HG03457 (cell line): ENCODE data around the gene NKTR.

ENCODE experiments used
- ATAC-seq: cut with Tn5 transposase; IDR thresholded peaks from one replicate; pipeline ENCODE4 v1.9.1; 2021; ENCODE audit warnings: moderate number of reproducible peaks; ENCODE audit not compliant: unreplicated experiment

Gene NKTR

GRCh38 chr3:42680271-42680670 lies 79.8 kb downstream of the NKTR start:
- no peak for ATAC-seq

GRCh38 chr3:42680806-42681205 lies 80.3 kb downstream of the NKTR start:
- no peak for ATAC-seq

- no peak for ATAC-seq
Measured at GRCh38 chr3:42681361-42682038, 81.0 kb downstream of the NKTR start.

DNA sequence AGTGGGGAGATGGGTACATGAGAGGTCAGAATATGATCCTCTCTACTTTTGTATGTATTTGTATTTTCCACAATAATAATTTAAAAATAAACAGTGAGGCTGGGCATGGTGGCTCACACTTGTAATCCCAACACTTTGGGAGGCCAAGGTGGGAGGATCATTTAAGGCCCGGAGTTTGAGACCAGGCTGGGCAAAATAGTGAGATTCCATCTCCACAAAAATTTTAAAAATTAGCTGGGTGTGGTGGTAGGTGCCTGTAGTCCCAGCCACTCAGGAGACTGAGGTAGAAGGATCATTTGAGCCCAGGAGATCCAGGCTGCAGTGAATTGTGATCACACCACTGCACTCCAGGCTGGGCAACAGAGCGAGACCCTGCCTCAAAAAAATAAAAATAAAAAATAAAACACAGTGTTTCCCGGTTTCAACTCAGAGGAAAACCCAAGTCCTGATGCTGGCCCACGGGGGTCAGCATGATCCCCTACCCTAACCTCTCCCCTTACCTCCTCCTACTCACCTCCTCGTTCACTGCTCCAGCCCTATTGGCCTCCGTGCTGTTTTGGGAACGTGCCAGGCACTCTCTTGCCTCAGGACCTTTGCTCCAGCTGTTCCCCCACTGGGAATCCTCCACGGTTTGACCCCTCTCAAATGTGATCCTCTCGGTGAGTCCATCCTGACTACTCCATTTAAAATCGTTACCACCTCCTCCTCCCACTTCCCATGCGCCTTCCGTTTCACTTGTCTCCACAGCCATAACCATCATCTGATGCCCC lies 82.0 kb downstream of the NKTR start:
- ATAC-seq, result no peak

DNA sequence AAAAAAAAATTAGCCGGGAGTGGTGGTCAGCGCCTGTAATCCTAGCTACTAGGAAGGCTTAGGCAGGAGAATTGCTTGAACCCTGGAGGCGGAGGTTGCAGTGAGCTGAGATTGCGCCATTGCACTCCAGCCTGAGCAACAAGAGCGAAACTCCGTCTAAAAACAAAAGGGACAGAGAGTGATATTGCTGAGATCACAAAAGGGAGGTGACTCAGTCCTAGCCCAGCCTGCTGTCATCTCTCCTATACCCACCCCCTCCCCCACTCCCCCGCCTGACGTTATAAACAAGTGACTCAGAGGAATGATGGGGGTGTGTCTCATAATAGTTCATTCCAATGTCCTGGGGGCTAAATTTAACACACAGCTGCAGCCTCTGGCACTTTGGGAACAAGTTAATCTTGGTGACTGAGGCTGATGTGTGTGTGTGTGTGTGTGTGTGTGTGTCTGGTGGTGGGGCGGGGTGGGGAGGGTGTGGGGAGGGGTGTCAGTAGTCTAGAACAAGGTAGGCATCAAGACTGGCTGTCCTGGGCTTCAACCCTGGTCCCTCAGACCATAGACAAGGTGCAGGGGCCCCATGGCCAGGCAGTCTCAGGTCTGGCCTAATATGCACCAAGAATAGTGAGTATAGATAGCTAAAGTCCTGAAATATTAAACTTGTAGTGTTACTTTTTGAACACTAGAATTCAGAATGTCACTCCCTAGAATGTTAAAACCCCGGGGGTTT lies 83.6 kb downstream of the NKTR start:
- no peak for ATAC-seq

GRCh38 chr3:42684632-42685362 lies 84.3 kb downstream of the NKTR start:
- no peak for ATAC-seq

DNA sequence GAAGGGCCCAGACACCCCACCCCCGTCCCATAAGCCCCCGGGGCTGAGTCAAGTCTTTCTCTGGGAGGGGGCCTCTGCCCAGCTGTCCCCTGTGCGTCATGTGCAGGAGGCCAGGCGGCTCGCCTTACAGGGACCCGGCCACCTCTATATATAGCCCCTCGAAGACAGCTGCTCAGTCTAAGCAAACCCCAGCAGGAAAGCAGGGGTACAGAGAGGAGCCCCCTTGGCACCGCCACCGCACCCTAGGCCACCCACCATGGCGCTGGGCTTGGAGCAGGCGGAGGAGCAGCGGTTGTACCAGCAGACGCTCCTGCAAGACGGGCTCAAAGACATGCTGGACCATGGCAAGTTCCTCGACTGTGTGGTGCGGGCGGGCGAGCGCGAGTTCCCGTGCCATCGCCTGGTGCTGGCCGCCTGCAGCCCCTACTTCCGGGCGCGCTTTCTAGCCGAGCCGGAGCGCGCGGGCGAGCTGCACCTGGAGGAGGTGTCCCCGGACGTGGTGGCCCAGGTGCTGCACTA lies 84.9 kb downstream of the NKTR start, which contains the start of gene KLHL40:
Gene KLHL40 (plus strand): TSS at position 175 of the 519 bp plus-strand sequence. CDS start 82 bp downstream, at position 257.
- no peak for ATAC-seq

DNA sequence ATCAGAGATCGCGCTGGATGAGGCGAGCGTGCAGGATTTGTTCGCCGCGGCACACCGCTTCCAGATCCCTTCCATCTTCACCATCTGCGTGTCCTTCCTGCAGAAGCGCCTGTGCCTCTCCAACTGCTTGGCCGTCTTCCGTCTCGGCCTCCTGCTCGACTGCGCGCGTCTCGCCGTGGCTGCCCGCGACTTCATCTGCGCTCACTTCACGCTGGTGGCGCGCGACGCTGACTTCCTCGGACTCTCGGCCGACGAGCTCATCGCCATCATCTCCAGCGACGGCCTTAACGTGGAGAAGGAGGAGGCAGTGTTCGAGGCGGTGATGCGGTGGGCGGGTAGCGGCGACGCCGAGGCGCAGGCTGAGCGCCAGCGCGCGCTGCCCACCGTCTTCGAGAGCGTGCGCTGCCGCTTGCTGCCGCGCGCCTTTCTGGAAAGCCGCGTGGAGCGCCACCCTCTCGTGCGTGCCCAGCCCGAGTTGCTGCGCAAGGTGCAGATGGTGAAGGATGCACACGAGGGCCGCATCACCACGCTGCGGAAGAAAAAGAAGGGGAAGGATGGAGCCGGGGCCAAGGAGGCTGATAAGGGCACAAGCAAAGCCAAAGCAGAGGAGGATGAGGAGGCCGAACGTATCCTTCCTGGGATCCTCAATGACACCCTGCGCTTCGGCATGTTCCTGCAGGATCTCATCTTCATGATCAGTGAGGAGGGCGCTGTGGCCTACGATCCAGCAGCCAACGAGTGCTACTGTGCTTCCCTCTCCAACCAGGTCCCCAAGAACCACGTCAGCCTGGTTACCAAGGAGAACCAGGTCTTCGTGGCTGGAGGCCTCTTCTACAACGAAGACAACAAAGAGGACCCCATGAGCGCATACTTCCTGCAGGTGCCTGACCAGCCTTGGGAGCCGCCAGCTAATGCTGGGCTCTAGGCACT lies 85.7 kb downstream of the NKTR start:
- no peak for ATAC-seq

- no peak for ATAC-seq
Measured at GRCh38 chr3:42686832-42687650, 86.6 kb downstream of the NKTR start.

DNA sequence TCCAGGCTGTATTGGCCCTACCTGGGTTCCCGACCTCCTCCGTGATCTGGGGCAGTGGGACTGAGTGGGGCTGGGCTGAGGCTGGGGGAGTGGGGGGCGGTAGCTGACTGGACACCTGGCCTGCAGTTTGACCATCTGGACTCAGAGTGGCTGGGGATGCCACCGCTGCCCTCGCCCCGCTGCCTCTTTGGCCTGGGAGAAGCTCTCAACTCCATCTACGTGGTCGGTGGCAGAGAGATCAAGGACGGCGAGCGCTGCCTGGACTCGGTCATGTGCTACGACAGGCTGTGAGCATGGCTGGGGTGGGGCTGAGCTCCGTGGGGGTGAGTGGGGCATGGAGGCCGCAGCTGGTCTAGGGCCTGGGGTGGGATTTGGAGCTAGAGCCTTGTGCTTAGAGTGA lies 87.5 kb downstream of the NKTR start:
- no peak for ATAC-seq

GRCh38 chr3:42688487-42689420 lies 88.3 kb downstream of the NKTR start:
- ATAC-seq, result no peak

DNA sequence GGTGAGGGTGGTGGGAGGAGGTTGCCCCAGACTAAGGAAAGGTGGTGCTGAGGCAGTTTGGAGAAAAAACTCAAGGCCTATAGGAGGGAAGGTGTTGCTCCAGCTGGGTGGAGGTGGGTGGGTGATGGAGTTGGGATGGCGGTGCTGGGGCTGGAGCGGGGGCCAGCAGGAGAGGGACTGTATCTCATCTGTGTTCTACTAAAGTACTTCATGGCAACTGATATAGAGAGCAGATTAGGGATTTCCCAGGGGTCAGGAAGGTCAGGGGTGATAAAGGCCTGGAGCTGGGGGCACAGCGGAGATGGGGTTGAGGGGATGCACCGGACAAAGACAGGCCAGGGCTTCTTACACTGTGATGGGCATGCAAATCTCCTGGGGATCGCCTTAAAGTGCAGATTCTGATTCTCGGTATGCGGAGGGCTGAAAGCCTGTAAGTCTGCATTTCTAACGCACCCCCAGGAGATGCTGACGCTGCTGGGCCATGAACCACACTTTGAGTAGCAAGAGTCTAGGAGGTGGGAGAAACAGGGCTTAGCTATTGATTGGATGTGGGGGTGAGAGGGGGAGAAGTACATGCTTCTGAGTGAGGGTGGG lies 89.0 kb downstream of the NKTR start:
- ATAC-seq, result no peak

DNA sequence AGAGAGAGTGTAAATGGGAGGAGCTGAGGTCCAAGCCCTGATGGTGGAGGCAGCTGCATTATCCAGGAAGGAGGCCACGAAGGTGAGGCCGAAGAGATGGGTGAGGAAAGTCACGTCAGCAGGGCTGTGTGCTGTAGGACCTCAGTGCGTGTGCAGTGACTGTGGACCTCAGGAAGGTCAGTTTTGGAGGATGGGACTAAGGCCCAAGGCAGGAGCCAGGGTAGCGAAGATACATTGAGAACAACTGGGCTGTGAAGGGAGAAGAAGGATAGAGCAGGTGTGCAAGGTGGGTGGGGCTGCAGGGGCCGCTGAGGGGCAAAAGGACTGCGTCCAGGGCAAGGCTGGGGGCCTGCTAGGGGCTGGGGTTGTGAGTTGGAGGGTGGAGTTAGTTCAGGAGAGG lies 89.7 kb downstream of the NKTR start:
- no peak for ATAC-seq

- ATAC-seq, result no peak
Measured at GRCh38 chr3:42690766-42691680, 90.5 kb downstream of the NKTR start.

- ATAC-seq, result no peak
Measured at GRCh38 chr3:42691816-42692666, 91.6 kb downstream of the NKTR start.
